Left colon (tissue), 2 donors: ENCODE measurements around the gene HOTAIR. TPM values are rescaled to one million over a fixed set of nuclear protein-coding genes. Genes with fewer than 3 reads are reported as not detected.

Experiments used
- ATAC-seq: fragments of 200-7000 bp; cut with Tn5 transposase; one replicate; pipeline ENCODE4 v1.9.1; 2020; ENCODE audit warnings: mild to moderate bottlenecking, moderate library complexity
- DNase-seq, 2 donors: peaks; one replicate each; pipeline ENCODE4 v3.0.0-alpha.2; 2020
- intact Hi-C, 2 donors: fragments of 100-400 bp; cut with DNase I in 1 of 2; cut with micrococcal nuclease in 1 of 2; formaldehyde crosslinking; loops; one replicate each; pipeline versions ENCODE4 v1.11.2 to v1.14.0; 2022; cut with DNase I, micrococcal nuclease
- long read RNA-seq: library from polyadenylated mRNA; unstranded; transcript quantifications from one replicate; pipeline ENCODE4 v2.0.0, GENCODE V29; 2021
- total RNA-seq, 2 donors: library from RNA; stranded (reverse); fragmentation: NEBNext Ultra II Directional; extraction: Animal tissue kit (Norgen Biotek cat#: 25700); gene quantifications; one replicate each; pipeline ENCODE4 v1.2.1, GENCODE V29; 2021
- donor health status: DM: no; HTN: no; CAD: no.
- donor health status: DM: yes; HTN: yes; CAD: no.

The HOTAIR gene
- not detected for total RNA-seq
- long read RNA-seq: 0 reads

DNA sequence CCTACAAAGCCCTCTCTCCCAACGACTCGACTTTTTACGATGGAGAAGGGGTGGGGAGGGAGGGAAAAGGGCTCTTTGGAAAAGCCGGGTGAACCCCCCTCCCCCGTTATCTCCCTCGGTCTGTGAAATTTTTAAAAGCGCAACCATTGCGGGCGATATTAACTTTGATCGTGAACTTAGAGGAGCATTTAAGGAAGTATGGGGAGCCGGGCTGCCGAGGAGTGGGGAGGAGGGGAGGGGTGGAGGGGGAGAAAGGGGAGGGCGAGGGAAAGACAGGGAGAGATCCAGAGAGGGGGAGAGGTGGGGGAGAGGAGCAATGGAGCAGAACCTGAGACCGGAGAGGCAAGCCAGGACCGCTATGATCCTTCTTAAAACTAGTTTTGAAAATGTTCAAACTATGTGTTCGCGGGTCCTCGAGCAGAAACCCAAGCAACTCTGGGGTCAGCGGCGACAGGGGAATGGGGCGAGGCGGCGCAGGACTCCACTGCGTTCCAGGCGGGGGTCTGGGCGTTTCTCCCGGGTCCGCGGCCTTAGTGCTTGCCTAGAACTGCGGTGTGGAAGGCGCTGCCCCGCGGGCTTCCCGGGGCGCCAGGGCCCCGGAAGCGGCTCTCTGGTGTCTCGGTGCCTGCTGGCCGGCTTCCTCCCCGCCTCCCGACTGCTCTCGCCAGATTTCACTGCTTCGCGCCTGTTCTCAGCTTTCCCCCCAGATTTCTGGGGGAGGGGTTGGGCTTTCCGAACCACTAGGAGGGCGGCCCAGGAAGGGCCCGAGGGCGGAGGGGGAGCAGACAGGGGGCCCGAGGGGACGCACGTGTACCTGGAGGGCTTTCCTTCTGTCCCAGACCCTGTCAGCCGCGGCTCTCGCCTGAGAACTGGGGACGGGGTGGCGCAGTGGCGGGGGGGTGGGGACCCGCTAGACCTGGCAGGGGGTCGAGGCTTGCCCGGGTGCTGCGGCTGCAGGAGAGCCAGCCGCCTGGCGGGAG lies at the start of gene HOTAIR:
Gene HOTAIR, minus strand, starts transcription at position 871 of the 980 bp plus-strand sequence.
- ATAC-seq: no peak
- DNase-seq: no peak
- intact Hi-C loops: no loop called here

DNA sequence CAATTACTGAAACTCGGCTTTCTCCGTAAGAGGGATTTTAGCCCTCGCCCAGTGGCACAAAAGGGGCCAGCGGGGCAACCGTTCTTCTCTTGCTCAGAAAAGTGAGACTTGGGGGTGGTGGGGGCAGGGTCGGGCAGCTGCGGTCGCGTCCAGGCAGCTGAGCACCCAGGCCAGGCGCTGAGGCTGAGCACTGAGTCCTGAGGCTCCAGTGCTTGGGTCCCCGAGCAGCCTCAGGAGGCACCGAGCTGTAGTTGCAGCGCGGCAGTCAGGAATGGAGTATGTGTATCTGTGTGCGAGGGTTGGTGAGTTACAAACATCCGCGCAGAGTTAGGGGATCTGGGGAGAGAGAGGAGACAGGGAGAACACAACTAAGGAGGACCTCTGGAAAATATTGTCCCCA lies 49.4 kb upstream of the HOTAIR start:
- DNase-seq (no peak), ATAC-seq (no peak)
- intact Hi-C loops: no loop called here

DNA sequence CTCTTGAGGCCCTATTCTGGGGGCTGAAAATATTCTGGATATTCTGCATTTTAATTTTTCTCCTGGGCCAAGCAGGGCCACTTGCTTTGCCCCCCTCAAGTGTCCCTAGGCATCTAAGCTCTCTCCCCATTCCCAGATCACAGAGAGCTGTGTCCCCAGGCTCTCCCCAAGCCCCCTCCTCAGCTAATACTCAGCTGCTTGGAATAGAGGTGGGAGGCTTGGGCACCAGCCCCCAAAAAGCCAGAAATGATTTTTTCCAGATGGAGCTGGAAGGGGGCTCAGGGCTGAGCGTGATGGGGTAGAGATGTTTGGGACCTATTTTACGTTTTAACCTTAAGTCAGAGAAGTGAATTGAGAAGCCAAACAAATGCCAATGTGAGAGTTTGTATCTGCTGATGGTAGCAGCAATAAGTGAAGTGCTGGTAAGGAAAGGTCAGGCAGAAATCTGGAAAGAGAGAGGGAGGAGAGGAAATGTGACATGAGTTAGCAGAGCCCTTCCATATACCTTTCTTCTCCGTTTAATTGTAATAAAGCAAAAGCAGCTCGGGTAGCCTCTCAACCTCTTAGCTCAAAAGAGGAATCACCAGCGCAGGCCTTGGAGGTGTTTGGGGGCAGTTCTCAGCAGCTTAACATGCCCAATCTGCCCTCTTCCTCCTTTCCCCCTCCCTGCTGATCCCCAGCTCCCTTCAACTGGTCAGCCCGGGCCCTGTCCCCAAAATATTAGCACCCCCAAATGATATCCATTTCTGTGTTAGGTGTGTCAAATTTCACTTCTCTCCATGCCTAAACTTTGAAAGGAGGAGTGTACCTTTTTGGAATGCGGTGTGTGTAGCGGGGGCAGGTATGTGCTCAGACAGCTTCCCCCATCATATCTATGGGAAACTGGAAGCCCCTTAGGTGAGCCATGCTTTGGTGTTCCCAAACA lies 48.5 kb upstream of the HOTAIR start:
- intact Hi-C loops: no loop called here
- ATAC-seq: no peak
- no peak for DNase-seq

DNA sequence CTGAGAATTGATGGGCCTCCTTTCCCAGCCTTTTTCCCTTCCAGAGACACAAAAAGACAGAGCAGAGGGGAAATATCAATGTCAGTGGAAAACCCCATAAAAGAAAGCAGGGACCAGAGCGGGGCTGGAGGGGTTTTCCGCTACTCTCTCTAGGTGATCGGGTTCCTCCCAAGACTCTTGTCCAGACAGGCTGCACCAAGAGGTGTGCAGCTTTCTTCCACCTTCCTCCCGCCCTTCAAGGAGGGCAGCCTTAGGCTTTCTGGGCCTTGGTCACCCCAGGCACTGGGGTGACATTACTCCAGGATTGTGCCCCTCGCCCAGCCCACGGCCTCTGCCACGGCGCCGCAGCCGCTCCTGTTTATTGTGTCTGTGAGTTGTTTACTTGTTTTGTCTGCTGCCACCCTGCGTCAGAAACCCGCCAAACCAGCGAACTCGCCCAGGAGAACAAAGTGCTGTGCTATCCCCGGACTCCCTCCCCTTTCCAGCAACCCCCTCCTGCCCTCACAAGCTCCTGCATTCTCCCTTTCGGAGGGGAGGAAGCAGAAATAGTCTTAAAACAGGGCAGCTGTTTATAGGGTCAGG lies 46.8 kb upstream of the HOTAIR start:
- no peak for ATAC-seq
- intact Hi-C loops: no loop called here
- DNase-seq: no peak

DNA sequence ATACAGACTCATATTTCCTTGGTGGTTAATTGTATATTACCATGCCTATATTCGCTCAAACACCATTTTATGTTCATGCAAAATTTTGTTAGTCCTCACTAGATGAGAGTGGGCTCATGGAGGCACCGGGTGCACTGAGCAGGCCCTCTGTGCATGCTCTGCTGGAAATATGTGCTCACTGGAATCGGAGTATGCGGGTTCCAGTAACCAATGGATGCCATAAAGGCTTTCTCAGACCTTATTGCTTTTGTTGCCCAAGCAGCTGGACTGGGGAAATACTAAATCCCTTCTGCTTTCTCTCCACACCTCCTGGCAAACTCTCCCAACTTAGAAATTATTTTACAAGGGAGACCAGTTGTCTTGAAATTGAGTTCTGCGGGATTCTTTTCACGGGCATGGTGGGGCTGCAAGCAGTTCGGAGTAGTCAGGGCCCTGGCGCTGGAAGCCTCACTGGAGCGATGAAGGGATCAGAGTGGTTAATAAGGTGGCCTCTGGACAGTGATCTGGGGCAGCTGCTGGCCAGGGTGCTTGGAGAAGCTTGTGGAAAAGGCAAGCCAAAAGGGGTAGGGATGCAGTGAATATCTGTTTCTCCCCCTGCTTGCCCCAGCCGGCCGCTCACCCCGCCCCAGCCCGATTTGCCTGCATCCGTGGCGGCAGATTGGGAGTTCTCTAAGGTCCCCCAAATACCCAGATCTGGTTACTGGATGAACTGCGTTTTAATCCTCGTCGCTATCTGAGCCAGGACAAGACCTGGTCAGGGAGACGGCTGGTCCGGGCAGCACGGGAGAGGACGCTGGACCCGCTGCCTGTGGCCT lies 46.0 kb upstream of the HOTAIR start:
- ATAC-seq (no peak), DNase-seq (no peak)
- intact Hi-C loops: no loop called here

DNA sequence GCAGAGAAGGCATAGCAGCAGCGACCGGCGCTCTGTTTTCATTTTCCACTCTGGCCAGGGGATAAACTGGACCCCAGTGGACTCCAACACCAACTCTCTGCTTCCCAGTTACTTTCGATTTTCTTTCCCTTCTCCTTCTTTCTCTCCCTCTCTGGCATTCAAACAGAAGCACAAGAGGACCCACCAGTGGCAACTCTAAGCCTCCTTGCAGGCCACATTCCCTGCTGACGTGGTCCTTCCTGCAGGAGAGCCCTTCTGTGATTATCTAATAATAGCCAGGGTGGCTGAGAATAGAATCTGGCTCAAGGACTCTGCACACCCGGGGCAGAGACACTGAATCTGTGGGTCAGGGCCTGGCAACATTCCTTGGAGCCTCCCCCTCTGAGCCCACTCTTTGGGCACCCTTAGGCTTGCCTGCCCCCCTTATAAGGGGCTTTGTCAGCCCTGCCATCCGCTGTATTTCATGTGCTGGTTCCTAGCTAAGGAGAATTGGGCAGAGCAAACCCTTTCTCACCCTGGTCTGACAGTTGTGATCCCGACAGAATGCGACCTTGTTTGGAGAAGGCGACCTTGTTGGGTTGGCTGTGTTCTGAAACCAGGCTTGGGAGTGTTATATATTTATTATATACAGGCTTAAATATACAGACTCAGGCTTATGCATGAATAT lies 45.3 kb upstream of the HOTAIR start:
- ATAC-seq: no peak
- intact Hi-C loops: no loop called here
- no peak for DNase-seq

DNA sequence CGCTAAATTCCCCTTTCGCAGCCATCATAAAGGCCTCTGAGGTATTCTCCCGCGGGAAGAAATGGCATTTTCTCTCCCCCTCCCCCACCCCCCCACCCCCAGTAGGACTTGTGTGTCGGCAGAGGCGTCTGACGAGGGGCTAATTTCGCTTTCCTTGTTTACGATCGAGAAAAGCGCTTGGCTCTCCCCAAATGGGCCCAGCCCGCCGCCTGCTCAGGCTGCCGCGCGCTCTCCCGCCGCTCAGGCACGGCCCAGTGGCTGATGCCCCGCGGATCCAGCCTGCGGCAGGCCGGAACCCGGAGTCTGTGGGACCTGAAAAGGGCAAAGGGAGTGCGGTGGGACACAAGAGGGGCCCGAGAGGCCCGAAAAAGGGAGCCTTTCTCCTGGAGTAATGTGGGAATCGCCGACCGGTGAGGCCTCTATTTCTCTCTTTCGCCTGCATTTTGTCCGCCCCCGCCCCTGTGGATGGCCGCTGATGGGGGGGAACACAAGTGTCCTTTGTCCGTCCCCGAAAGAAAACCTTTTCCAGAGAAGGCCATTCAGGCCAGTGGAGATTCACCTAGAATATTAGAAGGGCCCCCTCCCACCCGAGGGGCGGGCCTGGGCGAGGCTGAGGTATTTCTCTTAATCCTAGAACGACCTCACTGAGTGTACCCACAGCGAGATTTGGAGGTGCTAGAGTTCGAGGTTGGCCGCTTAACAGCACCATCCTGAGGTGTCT lies 44.5 kb upstream of the HOTAIR start:
- intact Hi-C loops: no loop called here
- ATAC-seq (no peak), DNase-seq (no peak)

DNA sequence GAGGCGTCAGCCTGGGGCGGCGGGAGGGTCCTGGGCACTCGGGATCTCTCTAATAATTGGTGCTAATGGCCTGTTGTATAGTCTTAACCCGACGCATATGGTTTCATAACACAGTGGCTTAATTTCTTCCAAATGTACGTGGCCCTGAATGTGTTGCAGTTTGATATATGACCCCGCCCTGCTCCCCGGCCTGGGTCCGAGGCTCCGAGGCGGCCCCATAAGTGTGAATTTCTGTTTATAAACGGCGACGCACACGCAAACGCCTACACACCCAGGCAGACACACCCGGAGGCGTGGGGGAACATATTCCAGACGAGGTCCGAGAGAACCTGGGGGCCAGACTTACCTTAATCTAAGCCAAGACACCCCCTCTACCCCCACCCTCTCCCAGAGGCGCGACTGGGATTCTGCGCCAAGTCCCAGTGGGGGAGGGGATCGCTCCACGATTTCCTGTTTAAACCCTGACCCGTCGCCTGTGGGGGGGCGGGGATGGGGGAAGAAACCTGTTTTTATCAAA lies 43.8 kb upstream of the HOTAIR start:
- intact Hi-C loops: no loop called here
- ATAC-seq (no peak), DNase-seq (no peak)

DNA sequence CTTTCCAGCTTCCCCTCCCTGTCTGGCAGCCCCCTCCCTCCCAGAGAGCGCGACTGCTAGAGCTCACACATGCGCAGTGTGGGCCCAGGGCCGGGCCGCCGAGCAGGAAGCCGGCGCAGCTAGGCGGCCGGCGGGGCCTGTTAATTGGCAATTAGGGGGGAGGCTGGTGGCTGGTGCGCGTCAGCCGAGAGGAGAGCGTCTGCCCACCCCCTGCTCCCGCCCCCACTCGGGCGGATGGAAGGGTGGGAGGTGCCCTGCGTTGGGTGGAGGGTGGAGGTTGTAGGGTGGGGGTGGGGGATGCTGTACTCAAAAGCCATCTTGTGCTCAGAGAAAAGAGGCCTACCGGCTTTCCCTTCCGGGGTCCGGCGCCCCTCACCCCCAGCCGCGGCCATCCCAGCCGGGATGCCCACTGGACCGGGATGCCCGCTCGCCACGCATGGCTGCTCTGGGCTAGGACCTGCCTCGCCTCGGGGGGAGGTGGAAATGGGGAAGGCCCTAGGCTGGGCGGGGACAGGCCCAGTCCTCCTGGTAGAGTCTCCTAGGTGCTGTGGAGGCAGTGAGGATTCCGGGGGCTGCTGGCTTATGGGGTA lies 43.2 kb upstream of the HOTAIR start:
- ATAC-seq: peak; percentile 53
- peak; percentile 35 to 68 for DNase-seq
- intact Hi-C loops: no loop called here

DNA sequence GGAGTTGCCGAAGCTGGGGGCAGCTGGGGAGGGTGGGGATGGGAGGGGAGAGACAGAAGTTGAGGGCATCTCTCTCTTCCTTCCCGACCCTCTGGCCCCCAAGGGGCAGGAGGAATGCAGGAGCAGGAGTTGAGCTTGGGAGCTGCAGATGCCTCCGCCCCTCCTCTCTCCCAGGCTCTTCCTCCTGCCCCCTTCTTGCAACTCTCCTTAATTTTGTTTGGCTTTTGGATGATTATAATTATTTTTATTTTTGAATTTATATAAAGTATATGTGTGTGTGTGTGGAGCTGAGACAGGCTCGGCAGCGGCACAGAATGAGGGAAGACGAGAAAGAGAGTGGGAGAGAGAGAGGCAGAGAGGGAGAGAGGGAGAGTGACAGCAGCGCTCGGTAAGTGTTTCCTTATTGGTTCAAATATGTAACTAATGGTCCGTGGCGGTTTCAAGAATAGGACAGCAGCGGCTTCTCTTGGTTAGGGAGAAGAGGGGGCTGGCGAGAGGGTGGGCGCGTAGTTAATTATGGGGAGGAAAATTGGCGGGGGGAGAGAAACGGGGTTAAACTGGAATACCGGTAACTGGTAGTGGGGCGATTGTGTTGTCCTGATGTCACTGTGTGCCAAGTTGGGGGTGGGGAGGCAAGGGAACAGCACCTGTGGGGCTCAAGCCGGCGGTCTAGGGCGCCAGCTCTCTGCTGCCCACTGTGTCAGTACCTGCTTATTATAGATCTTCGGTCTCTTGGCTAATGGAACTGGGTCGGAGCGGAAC lies 42.5 kb upstream of the HOTAIR start:
- DNase-seq (no peak), ATAC-seq (peak; percentile 10)
- intact Hi-C loops: no loop called here

DNA sequence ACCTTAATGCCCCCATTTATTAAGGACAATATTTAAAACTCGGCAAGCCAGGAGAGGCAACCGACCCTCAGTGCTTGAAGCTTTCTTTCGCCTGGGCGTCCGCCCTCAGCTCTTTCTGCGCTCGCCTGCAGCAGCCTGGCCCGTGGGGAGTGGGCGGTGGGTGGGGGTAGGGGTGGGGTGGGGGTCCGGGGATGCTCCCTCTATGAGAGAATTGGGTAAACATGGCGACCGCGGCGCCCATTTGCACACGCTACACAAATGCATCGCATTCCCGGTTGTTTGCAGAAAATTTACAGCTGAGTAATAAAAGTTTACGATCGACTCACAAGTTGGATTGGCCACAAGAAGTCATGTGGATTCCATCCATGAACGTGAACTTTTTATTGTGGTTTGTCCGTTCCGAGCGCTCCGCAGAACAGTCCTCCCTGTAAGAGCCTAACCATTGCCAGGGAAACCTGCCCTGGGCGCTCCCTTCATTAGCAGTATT lies 41.8 kb upstream of the HOTAIR start:
- DNase-seq (no peak), ATAC-seq (peak; percentile 77)
- intact Hi-C loops: no loop called here

DNA sequence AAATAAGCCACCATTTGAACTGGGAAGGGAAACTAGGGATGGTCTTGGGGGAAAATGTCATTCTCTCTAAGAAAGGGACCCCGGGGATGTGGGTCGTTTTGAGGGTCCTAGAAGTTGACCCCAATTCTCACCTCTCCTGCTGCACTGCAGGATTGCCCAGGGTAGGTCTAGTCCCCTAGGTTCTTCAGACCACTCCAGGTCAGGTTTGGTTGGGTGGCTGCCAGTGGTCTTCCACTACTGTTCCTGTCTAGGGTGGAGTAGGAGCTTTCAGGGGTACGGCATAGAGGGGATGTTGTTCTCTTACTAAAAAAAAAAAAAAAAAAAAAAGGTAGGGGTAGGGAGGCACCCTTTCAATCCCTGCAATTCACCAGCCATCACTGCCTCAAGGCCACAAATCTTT lies 41.3 kb upstream of the HOTAIR start:
- ATAC-seq: no peak
- intact Hi-C loops: no loop called here
- DNase-seq: no peak

DNA sequence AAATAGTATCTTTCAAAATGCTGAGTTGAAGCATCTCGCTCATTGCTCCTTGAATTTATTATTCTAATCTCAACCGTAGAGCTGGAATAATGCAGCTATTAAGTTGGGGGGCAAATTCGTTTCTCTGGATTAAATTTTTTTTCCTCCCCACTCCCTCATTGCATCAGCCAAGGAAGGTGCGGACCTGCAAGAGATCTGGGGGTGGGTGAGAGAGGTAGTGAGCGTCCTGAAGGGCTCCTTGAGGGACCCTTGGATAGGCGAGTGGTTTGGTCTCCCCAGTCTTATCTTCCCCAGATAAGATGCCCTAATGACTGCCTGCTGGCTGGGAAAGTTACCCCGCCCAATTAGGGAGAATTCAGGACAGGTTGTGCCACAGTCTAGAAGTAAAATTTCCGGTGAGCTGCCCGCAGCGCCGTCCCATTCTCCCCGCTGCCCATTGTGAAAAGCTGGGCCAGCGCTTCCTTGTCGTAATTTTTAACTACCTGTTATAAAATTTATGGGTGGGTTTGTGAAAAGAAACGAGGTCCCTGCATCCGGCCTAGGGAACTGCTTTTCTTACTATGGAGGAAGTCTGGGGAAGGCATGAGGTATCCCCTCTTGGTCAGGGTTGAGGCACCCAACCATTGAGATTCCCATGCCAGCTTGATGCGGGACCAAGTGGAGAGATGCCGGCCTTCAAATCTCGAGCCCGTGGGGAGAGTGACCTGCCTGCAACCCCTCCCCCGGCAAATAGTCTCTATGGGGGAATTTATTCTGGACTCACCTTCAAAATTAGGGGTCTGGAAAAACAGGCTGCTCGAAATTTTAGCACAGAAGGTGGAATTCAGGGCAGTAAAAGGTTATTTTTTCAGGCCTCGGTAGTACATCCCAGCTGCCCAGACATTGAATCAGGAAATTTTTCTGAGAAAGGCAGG lies 40.5 kb upstream of the HOTAIR start:
- no peak for DNase-seq
- no peak for ATAC-seq
- intact Hi-C loops: no loop called here

DNA sequence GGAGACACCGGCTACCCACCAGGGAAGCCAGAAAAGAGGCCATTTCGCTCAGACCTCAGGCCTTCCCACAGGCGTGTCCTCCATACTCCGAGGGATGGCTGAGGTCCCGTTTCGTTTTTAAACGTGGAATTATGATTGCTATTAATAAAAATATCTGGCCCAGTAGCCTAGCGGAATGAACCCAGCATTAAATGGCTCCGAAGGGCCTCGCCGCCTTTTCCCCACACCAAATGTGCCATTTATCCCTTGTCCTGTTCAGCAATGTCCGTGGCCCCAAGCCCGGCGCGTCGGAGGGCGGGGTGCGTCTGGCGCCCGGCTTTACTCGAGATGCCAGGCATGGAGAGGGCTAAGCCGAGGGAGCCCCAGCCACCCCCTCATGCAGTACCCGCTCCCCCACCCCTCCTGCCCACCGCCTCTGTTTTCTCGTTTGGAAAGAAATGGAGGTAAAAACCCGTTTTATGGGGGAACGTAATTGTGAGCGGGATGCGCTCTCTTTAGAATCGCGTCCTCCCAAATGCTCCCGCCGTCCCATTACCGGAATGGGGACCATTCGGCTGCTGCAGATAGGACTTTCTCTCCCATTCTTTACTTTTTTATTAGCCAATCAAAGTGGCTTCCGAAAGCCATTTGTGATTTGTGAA lies 39.7 kb upstream of the HOTAIR start:
- intact Hi-C loops: no loop called here
- DNase-seq (no peak), ATAC-seq (no peak)
